Ascending aorta (tissue), 2 donors: ENCODE results near the gene SLC6A11. TPM values are rescaled to one million over a fixed set of nuclear protein-coding genes. Genes with fewer than 3 reads are reported as not detected.

Experiments
- DNase-seq, 2 donors: peaks; one replicate each; pipeline ENCODE4 v3.0.0-alpha.2; 2019; ENCODE audit warnings: low spot score in 2 of 2
- H3K27ac ChIP-seq, 2 donors: fragments of 200-600 bp; sonication (generic); one replicate each; pipeline ENCODE4 v1.5.1; 2016 to 2017; ENCODE audit warnings: mild to moderate bottlenecking in 1 of 2
- H3K27me3 ChIP-seq: fragments of 200-600 bp; sonication (generic); one replicate; pipeline ENCODE4 v1.5.1; 2017
- H3K36me3 ChIP-seq, 2 donors: fragments of 200-600 bp; sonication (generic); one replicate each; pipeline ENCODE4 v1.5.1; 2016
- H3K4me1 ChIP-seq, 2 donors: fragments of 200-600 bp; sonication (generic); one replicate each; pipeline ENCODE4 v1.5.1; 2016 to 2017; ENCODE audit warnings: mild to moderate bottlenecking in 1 of 2
- H3K4me3 ChIP-seq, 2 donors: fragments of 200-600 bp; sonication (generic); one replicate each; pipeline ENCODE4 v1.5.1; 2016 to 2017; ENCODE audit warnings: mild to moderate bottlenecking in 1 of 2
- H3K9me3 ChIP-seq, 2 donors: fragments of 200-600 bp; sonication (generic); one replicate each; pipeline ENCODE4 v1.5.1; 2016
- intact Hi-C: fragments of 100-400 bp; cut with DNase I; formaldehyde crosslinking; loops from one replicate; pipeline ENCODE4 v1.15.1; 2023
- total RNA-seq: library from RNA; depleted of rRNA; stranded (reverse); fragments of >200 nt; gene quantifications from one replicate; pipeline ENCODE4 v1.1.0, GENCODE V29; 2016
- TF ChIP-seq, protein P1 (sequence below), 3 experiments: fragments of 200-600 bp in 2 of 3; fragments of 450-650 bp in 1 of 3; sonication (generic) in 2 of 3; IDR thresholded peaks; one replicate each; pipeline ENCODE4 v1.5.1; 2016 to 2019; ENCODE audit warnings: antibody characterized with exemption in 3 of 3, mild to moderate bottlenecking in 1 of 3, moderate library complexity in 1 of 3

Gene SLC6A11
- total RNA-seq = not detected

DNA sequence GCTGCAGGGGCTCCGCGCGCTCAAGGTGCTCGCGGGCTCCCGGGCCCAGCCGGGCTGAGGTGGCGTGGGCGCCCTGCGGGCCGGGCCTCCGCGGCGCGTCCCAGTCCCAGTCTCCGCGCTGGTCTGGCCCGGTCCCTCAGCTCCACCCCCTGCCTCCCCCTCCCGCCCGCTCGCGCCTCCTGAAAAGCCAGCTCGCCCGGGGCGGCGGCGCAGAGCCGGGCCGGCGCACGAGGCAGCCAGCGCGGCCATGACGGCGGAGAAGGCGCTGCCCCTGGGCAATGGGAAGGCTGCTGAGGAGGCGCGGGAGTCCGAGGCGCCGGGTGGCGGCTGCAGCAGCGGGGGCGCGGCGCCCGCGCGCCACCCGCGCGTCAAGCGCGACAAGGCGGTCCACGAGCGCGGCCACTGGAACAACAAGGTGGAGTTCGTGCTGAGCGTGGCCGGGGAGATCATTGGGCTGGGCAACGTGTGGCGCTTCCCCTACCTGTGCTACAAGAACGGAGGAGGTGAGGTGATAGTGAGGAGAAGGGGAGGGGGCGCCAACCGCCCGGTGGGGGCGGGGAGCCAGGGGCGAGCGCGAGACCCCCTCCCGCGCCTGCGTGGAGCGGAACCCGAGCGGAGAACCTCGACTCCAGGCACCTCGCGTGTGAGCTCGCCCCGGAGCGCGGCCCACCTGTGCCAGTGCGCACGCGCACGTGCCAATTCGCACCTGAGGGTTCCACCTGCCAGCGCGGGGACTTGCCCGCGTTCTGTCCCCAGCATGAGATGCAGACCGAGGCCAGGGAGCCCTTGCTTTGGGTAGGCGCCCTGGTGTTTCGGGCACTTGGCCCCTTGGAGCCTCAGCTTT, at the start of gene SLC6A11:
Gene SLC6A11 (plus strand): TSS at position 210 of the 844 bp plus-strand sequence. CDS start 38 bp downstream, at position 248.
- DNase-seq = no peak
- Histone ChIP-seq H3K9me3 (no peaks in the 10 kb centered on the region), H3K27me3 (peaks cover 5% of the 10 kb centered on the region), H3K36me3 (no peaks in the 10 kb centered on the region), H3K4me3 (peak within 1 kb of the TSS in 1 of 2 donors; percentile 38), H3K4me1 (no peaks in the 10 kb centered on the region), H3K27ac (no peak within 1 kb of the TSS)
- intact Hi-C loops = no loop called here
- TF ChIP-seq, protein P1, sequence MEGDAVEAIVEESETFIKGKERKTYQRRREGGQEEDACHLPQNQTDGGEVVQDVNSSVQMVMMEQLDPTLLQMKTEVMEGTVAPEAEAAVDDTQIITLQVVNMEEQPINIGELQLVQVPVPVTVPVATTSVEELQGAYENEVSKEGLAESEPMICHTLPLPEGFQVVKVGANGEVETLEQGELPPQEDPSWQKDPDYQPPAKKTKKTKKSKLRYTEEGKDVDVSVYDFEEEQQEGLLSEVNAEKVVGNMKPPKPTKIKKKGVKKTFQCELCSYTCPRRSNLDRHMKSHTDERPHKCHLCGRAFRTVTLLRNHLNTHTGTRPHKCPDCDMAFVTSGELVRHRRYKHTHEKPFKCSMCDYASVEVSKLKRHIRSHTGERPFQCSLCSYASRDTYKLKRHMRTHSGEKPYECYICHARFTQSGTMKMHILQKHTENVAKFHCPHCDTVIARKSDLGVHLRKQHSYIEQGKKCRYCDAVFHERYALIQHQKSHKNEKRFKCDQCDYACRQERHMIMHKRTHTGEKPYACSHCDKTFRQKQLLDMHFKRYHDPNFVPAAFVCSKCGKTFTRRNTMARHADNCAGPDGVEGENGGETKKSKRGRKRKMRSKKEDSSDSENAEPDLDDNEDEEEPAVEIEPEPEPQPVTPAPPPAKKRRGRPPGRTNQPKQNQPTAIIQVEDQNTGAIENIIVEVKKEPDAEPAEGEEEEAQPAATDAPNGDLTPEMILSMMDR (IDR thresholded peaks at IDR 0.05) = no peak

DNA sequence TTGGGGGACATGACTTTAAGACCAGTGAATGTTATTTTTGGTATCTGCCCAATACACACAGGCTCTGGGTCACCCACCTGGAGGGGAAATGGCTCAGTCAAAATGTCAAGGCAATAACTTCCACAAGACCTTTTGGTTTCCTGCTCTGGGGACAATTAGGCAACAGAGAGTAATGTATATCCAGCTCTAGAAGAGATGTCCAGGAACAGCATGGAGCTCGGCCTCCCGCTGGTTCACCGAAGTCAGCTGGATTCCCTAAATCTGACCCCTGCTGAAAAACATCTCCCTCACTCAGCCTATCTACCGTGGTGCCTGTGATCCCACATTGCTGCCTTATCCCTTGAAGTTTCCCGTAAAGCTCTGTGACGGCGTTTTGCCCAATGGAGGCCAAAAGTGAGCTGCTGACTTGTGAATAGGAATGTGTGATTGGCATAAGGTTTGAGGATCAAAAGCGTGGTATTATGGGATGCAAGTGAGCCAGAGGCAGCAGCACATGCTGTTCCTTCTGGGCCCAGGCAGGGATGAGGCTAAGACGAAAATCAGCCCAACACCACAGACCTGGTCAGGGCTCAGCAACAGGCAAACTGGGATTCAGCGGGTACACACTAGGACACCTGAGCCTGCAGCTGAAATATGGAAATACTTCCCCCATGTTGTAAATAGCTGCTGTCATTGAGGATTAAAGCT, 47.2 kb upstream of the SLC6A11 start:
- Histone ChIP-seq H3K36me3 (no peaks in the 10 kb centered on the region), H3K4me3 (no peak overlapping the region), H3K4me1 (no peaks in the 10 kb centered on the region), H3K9me3 (no peaks in the 10 kb centered on the region), H3K27ac (no peak overlapping the region), H3K27me3 (no peaks in the 10 kb centered on the region)
- intact Hi-C loops = no loop called here
- TF ChIP-seq, protein P1 (IDR thresholded peaks at IDR 0.05) = no peak
- DNase-seq = no peak

DNA sequence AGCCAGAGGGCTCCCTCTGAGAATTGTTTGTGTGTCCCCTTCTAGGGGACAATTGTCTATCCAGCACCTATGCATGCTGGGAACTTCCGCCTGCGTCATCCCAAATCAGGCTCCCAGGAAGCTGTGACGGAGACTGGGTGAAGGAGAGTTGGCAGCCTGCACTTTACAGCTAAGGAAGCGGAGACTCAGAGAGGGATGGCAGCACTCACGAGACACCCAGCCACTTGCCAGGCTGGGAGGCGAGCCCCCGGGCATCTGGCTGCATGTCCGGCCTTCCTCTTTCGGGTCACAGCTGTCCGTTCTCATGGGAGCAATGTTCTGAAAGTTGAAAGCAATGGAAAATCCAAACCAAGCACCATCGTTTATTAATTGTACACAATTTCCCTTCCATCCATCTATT, 45.5 kb upstream of the SLC6A11 start:
- Histone ChIP-seq H3K4me3 (no peak overlapping the region), H3K27ac (no peak overlapping the region), H3K9me3 (no peaks in the 10 kb centered on the region), H3K4me1 (no peaks in the 10 kb centered on the region), H3K27me3 (no peaks in the 10 kb centered on the region), H3K36me3 (no peaks in the 10 kb centered on the region)
- intact Hi-C loops = no loop called here
- TF ChIP-seq, protein P1 (IDR thresholded peaks at IDR 0.05) = no peak
- peak in 1 of 2 donors; percentile 42 for DNase-seq

DNA sequence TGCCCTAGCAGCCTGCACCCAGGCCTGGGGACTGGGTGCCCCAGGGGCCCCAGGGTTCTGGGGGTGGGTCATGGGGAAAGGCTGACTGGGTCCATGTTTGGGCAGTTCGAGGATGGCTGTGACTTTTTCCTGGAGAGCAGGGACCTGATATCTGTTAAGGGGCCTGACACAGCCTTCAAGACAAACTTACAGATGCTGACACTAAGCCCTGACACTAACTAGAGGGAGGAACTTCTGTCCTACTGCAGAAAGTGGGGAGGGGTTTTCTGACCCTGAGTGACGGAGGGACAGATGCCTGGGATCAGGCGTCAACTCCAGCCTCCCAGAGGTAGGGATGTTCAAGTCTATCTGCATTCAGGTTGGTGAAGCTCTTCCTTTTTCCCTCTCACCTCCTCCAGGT, 45.0 kb upstream of the SLC6A11 start:
- DNase-seq = no peak
- TF ChIP-seq, protein P1 (IDR thresholded peaks at IDR 0.05) = no peak
- Histone ChIP-seq H3K36me3 (no peaks in the 10 kb centered on the region), H3K9me3 (no peaks in the 10 kb centered on the region), H3K27me3 (no peaks in the 10 kb centered on the region), H3K27ac (no peak overlapping the region), H3K4me1 (no peaks in the 10 kb centered on the region), H3K4me3 (no peak overlapping the region)
- intact Hi-C loops = no loop called here

DNA sequence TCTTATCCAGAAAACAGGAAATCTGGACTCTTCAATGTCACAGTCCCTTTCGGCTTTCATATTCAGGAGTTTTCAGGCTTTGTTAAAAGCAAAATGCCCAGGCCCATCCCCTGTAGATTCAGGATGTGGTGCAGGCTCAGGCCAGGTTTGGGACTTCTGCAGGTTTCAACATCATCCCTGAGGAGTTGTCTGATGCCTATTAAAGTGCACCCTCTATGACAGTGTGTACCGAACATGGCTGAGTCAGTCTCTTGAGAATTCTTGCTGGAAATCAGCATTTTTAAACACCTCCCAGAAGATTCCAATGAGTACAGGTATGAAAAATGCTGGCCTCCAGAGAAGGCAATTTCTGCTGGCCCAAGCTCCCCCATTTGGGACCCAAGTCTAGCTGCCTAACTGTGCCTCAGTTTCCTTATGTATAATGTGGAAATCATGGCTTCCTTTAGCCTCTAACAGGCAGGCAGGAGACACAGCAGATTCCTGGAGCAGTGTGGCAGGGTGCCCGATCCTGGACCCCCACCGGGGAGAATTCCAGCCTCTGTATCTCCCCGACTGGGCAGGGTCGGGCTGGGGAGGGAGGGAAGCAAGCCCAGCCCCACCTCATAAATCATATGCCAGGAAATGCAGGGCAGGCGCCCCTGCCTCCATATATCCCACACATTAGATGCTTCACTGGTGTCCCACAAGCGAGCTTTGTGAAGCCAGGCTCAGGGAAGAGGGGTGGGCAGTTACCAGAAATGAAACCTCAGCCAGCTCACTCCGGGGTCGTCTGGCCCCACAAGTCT, 44.4 kb upstream of the SLC6A11 start:
- Histone ChIP-seq H3K36me3 (no peaks in the 10 kb centered on the region), H3K27ac (no peak overlapping the region), H3K9me3 (no peaks in the 10 kb centered on the region), H3K27me3 (no peaks in the 10 kb centered on the region), H3K4me3 (no peak overlapping the region), H3K4me1 (no peaks in the 10 kb centered on the region)
- DNase-seq = peak in 1 of 2 donors; percentile 24
- intact Hi-C loops = no loop called here
- TF ChIP-seq, protein P1 (IDR thresholded peaks at IDR 0.05) = no peak
